Heart left ventricle (tissue), 16 donors: ENCODE results near the gene ADGRB3. TPM values are rescaled to one million over a fixed set of nuclear protein-coding genes. Genes with fewer than 3 reads are reported as not detected.

Experiments
- ATAC-seq, 4 donors: fragments of 200-7000 bp; cut with Tn5 transposase; one replicate each; pipeline ENCODE4 v1.9.1; 2020 to 2022; ENCODE audit warnings: moderate library complexity in 4 of 4, mild to moderate bottlenecking in 3 of 4, moderate number of reproducible peaks in 1 of 4
- DNase-seq, 5 donors: peaks; one replicate each; pipeline ENCODE4 v3.0.0-alpha.2; 2020
- H3K27ac ChIP-seq, 12 donors: fragments of 200-600 bp; sonication (generic) in 4 of 12; one replicate each; pipeline versions ENCODE4 v1.5.0 to v1.8.0; 2016 to 2022; ENCODE audit warnings: mild to moderate bottlenecking in 2 of 12
- H3K27me3 ChIP-seq, 9 donors: fragments of 200-600 bp; sonication (generic) in 2 of 9; one replicate each; pipeline versions ENCODE4 v1.5.1 to v1.8.0; 2016 to 2022; ENCODE audit warnings: mild to moderate bottlenecking in 3 of 9
- H3K36me3 ChIP-seq, 9 donors: fragments of 200-600 bp; sonication (generic) in 2 of 9; one replicate each; pipeline versions ENCODE4 v1.5.0 to v1.8.0; 2018 to 2022; ENCODE audit warnings: mild to moderate bottlenecking in 2 of 9
- H3K4me1 ChIP-seq, 12 donors: fragments of 200-600 bp; sonication (generic) in 4 of 12; one replicate each; pipeline versions ENCODE4 v1.5.0 to v1.8.0; 2016 to 2022; ENCODE audit warnings: mild to moderate bottlenecking in 3 of 12
- H3K4me3 ChIP-seq, 12 donors: fragments of 200-600 bp; sonication (generic) in 4 of 12; one replicate each; pipeline versions ENCODE4 v1.5.0 to v1.8.0; 2017 to 2022; ENCODE audit warnings: mild to moderate bottlenecking in 9 of 12, moderate library complexity in 4 of 12
- H3K9me3 ChIP-seq, 12 donors: fragments of 200-600 bp; sonication (generic) in 4 of 12; one replicate each; pipeline versions ENCODE4 v1.5.0 to v1.8.0; 2016 to 2022; ENCODE audit warnings: mild to moderate bottlenecking in 1 of 12
- CTCF ChIP-seq, 12 donors: fragments of 200-600 bp; sonication (generic) in 4 of 12; IDR thresholded peaks; one replicate each; pipeline versions ENCODE4 v1.5.0 to v1.8.0; 2018 to 2022; ENCODE audit warnings: antibody characterized with exemption in 12 of 12, mild to moderate bottlenecking in 5 of 12
- POLR2A ChIP-seq, 2 donors: fragments of 450-650 bp; IDR thresholded peaks; one replicate each; pipeline ENCODE4 v1.6.1; 2017; ENCODE audit warnings: antibody characterized with exemption in 2 of 2, mild to moderate bottlenecking in 2 of 2, moderate library complexity in 2 of 2
- WGBS, 4 donors: extraction: QIAGEN DNeasy Blood & Tissue Kit in 2 of 4; methylation state at CpG; one replicate each; pipeline versions ENCODE4 v1.1.5 to v1.1.7; 2013 to 2018; 5-methylcytosine and 5-hydroxymethylcytosine counted together
- intact Hi-C, 10 donors: fragments of 100-400 bp; cut with DNase I; formaldehyde crosslinking; loops; one replicate each; pipeline versions ENCODE4 v1.11.1 to v1.14.2; 2022
- polyA plus RNA-seq, 2 donors: library from polyadenylated mRNA; stranded (reverse); fragments of 200-250 nt; gene quantifications; one replicate each; pipeline ENCODE4 v1.2.3, GENCODE V29; 2013
- total RNA-seq, 9 donors: library from RNA; depleted of rRNA in 2 of 9; stranded (reverse); fragments of >200 nt in 2 of 9; fragmentation: NEBNext Ultra II Directional in 3 of 9; extraction: Animal tissue kit (Norgen Biotek cat#: 25700) in 3 of 9; gene quantifications; one replicate each; pipeline versions ENCODE4 v1.1.0 to v1.2.4, GENCODE V29; 2016 to 2023
- donor health status: ischemic (EF 13 %, LVEDD 7.1; RV severe dilation, severe dysfunction).
- donor health status: healthy with polysubstance abuse.
- donor health status: DM: no; HTN: yes; CAD: no.
- donor health status: DM: no; HTN: no; CAD: no.
- donor health status: ischemic (EF 25% LVEDD 6.9; RV normal size, moderate dysfunction).
- donor health status: ischemic (EF 25% LVEDD 5.7; RV mildly dilated, moderate dysfunction).
- donor health status: healthy.
- donor health status: DM: yes; HTN: yes; CAD: no.
- donor health status: ischemic (EF 35%, LVEDD 5.7; RV mildly dilated, moderate dysfunction).
- donor health status: nonischemic (EF 11% LVEDD 7.7; RV severe dilation, severe dysfunction).
- donor health status: DM: yes; HTN: yes; CAD: no.
- donor health status: PGD.
- donor health status: ischemic (EF 29% LVEDD 5.4; RV normal size, mild dysfunction).
- donor health status: nonischemic (EF 23%, LVEDD 6.1; RV moderate dilation, normal function).

ADGRB3 gene
- total and polyA plus RNA-seq, 11 donors = 0.51 to 2.5 (median 1.1) TPM

GRCh38 chr6:69007781-69008180 is 372.7 kb downstream of the ADGRB3 start:
- DNase-seq (no peak), ATAC-seq (no peak)
- Histone ChIP-seq H3K27ac (no peak overlapping the region), H3K36me3 (no peaks in the 10 kb centered on the region), H3K4me1 (no peaks in the 10 kb centered on the region), H3K4me3 (no peak overlapping the region), H3K27me3 (no peaks in the 10 kb centered on the region), H3K9me3 (no peaks in the 10 kb centered on the region)
- WGBS, 4 donors = 54 to 71% (median 63%) methylated on average over 3 of the region's 3 CpGs
- intact Hi-C loops = no loop called here
- TF ChIP-seq CTCF (IDR thresholded peaks at IDR 0.05) = no peak
- no peak for TF ChIP-seq POLR2A (IDR thresholded peaks at IDR 0.05)

- TF ChIP-seq CTCF (IDR thresholded peaks at IDR 0.05) (no peak), POLR2A (IDR thresholded peaks at IDR 0.05) (no peak)
- H3K27me3 ChIP-seq = no peaks in the 10 kb centered on the region
- no peak overlapping the region for H3K27ac ChIP-seq
- no peak for DNase-seq
- peaks cover 0 to 5% (median 0%) of the 10 kb centered on the region in 12 donors for H3K4me1 ChIP-seq
- H3K4me3 ChIP-seq = no peak overlapping the region
- no peaks in the 10 kb centered on the region for H3K36me3 ChIP-seq
- 69 to 81% (median 74%) methylated on average over 2 of the region's 2 CpGs for WGBS, 4 donors
- no peaks in the 10 kb centered on the region for H3K9me3 ChIP-seq
- ATAC-seq = no peak
- intact Hi-C loops = no loop called here
Measured at GRCh38 chr6:69012211-69012610, 377.1 kb downstream of the ADGRB3 start.

GRCh38 chr6:69012876-69013275 is 377.8 kb downstream of the ADGRB3 start:
- Histone ChIP-seq H3K27ac (no peak overlapping the region), H3K9me3 (no peaks in the 10 kb centered on the region), H3K36me3 (no peaks in the 10 kb centered on the region), H3K4me1 (peaks cover 0 to 5% (median 0%) of the 10 kb centered on the region in 12 donors), H3K27me3 (no peaks in the 10 kb centered on the region), H3K4me3 (no peak overlapping the region)
- intact Hi-C loops = no loop called here
- no peak for TF ChIP-seq POLR2A (IDR thresholded peaks at IDR 0.05)
- no peak for TF ChIP-seq CTCF (IDR thresholded peaks at IDR 0.05)
- DNase-seq = no peak
- 58 to 78% (median 70%) methylated on average over 4 of the region's 4 CpGs for WGBS, 4 donors
- ATAC-seq = no peak

- peaks cover 0 to 5% (median 0%) of the 10 kb centered on the region in 12 donors for H3K4me1 ChIP-seq
- no peaks in the 10 kb centered on the region for H3K27me3 ChIP-seq
- no peaks in the 10 kb centered on the region for H3K36me3 ChIP-seq
- H3K4me3 ChIP-seq = no peak overlapping the region
- H3K27ac ChIP-seq = no peak overlapping the region
- TF ChIP-seq POLR2A (IDR thresholded peaks at IDR 0.05) (no peak), CTCF (IDR thresholded peaks at IDR 0.05) (no peak)
- H3K9me3 ChIP-seq = no peaks in the 10 kb centered on the region
- intact Hi-C loops = no loop called here
- no peak for DNase-seq
- ATAC-seq = no peak
- 87 to 100% (median 93%) methylated on average over 1 of the region's 1 CpG for WGBS, 4 donors
Measured at GRCh38 chr6:69018906-69019305, 383.8 kb downstream of the ADGRB3 start.
